SK-N-SH (cell line): ENCODE results near the gene SPRYD3. TPM values are rescaled to one million over a fixed set of nuclear protein-coding genes. Genes with fewer than 3 reads are reported as not detected.
A peak's percentile ranks its signal among the peaks of the same experiment; 100 is the strongest.

Experiments
- CTCF ChIA-PET: fragments of 300-600, 350-600 bp; formaldehyde crosslinking; extraction: SDS; loops from one replicate; lab custom pipeline; 2021; lab: Yijun Ruan, JAX
- POLR2A ChIA-PET: fragments of 350-600 bp; sonication (Branson Sonifier 250); formaldehyde crosslinking; extraction: SDS; loops from one replicate; lab custom pipeline; 2020; ENCODE audit warnings: antibody characterized with exemption, inconsistent platforms; lab: Yijun Ruan, JAX
- DNase-seq: peaks from one replicate; pipeline ENCODE4 v3.0.0; 2012
- H2AFZ ChIP-seq: fragments of 200-600 bp; sonication (generic); 2 replicates; pipeline ENCODE4 v1.8.1; 2016; ENCODE audit warnings: antibody characterized with exemption, mild to moderate bottlenecking, low read depth
- H3F3A ChIP-seq: fragments of 200-600 bp; sonication (generic); replicated peaks from 2 replicates; pipeline ENCODE3; 2016; ENCODE audit warnings: antibody characterized with exemption, mild to moderate bottlenecking; ENCODE audit not compliant: insufficient read depth
- H3K27ac ChIP-seq, 2 experiments: fragments of 200-500 bp in 1 of 2; fragments of 200-600 bp in 1 of 2; sonication (Bioruptor generic) in 1 of 2; sonication (generic), shearing (Covaris generic) in 1 of 2; 2 replicates each; pipeline versions ENCODE4 v1.5.1 to v1.6.1; 2014 to 2016; ENCODE audit warnings: low read depth in 2 of 2, inconsistent platforms in 1 of 2, low read length in 1 of 2, mild to moderate bottlenecking in 1 of 2, mixed read lengths in 1 of 2
- H3K27me3 ChIP-seq: fragments of 200-600 bp; sonication (generic), shearing (Covaris generic); 2 replicates; pipeline ENCODE4 v1.6.1; 2016; ENCODE audit warnings: mixed run types; ENCODE audit not compliant: insufficient read depth
- H3K36me3 ChIP-seq, 2 experiments: fragments of 200-500 bp in 1 of 2; fragments of 200-600 bp in 1 of 2; sonication (Bioruptor generic) in 1 of 2; sonication (generic) in 1 of 2; replicated peaks in 1 of 2; 2 replicates each; pipeline versions ENCODE3 to v1.5.1; 2014 to 2016; ENCODE audit warnings: low read length in 1 of 2, mild to moderate bottlenecking in 1 of 2; ENCODE audit not compliant: insufficient read depth in 2 of 2, control insufficient read depth in 1 of 2
- H3K4me1 ChIP-seq, 2 experiments: fragments of 200-500 bp in 1 of 2; fragments of 200-600 bp in 1 of 2; sonication (Bioruptor generic) in 1 of 2; sonication (generic), shearing (Covaris generic) in 1 of 2; 2 replicates each; pipeline versions ENCODE4 v1.5.1 to v1.6.1; 2014 to 2016; ENCODE audit warnings: low read depth in 1 of 2, low read length in 1 of 2, mixed run types in 1 of 2; ENCODE audit not compliant: insufficient read depth in 2 of 2, control insufficient read depth in 1 of 2
- H3K4me2 ChIP-seq: fragments of 200-600 bp; sonication (generic), shearing (Covaris generic); 2 replicates; pipeline ENCODE4 v1.6.1; 2017; ENCODE audit warnings: mixed run types
- H3K4me3 ChIP-seq, 2 experiments: fragments of 200-500 bp in 1 of 2; fragments of 200-600 bp in 1 of 2; sonication (Bioruptor generic) in 1 of 2; sonication (generic), shearing (Covaris generic) in 1 of 2; 2 replicates each; pipeline versions ENCODE4 v1.5.1 to v1.8.1; 2014 to 2016; ENCODE audit warnings: low read depth in 2 of 2, inconsistent platforms in 1 of 2, low read length in 1 of 2, mild to moderate bottlenecking in 1 of 2, mixed read lengths in 1 of 2, moderate library complexity in 1 of 2
- H3K79me2 ChIP-seq: fragments of 200-600 bp; sonication (generic); 2 replicates; pipeline ENCODE4 v1.8.1; 2017; ENCODE audit warnings: mild to moderate bottlenecking; ENCODE audit not compliant: insufficient read depth
- H3K9ac ChIP-seq: fragments of 200-600 bp; sonication (generic); 2 replicates; pipeline ENCODE4 v1.6.1; 2017; ENCODE audit warnings: mixed run types
- H3K9me2 ChIP-seq: fragments of 200-600 bp; sonication (generic); 2 replicates; pipeline ENCODE4 v1.6.1; 2017; ENCODE audit warnings: mixed run types
- H3K9me3 ChIP-seq: fragments of 200-600 bp; sonication (generic); 2 replicates; pipeline ENCODE4 v1.6.1; 2017; ENCODE audit warnings: mixed run types, mild to moderate bottlenecking, moderate library complexity
- H4K20me1 ChIP-seq: fragments of 200-600 bp; sonication (generic); 2 replicates; pipeline ENCODE4 v1.6.1; 2017; ENCODE audit warnings: mild to moderate bottlenecking, mixed run types; ENCODE audit not compliant: insufficient read depth
- ELF1 ChIP-seq: IDR thresholded peaks from 2 replicates; pipeline ENCODE4 v1.4.0; 2012
- FOXM1 ChIP-seq: IDR thresholded peaks from 2 replicates; pipeline ENCODE4 v1.4.0; 2012; ENCODE audit warnings: low read depth, mild to moderate bottlenecking
- GATA2 ChIP-seq: sonication (generic); formaldehyde crosslinking; IDR thresholded peaks from 2 replicates; pipeline ENCODE4 v1.5.0; 2020; ENCODE audit warnings: mild to moderate bottlenecking, missing genetic modification reagents
- NFIC ChIP-seq: IDR thresholded peaks from 2 replicates; pipeline ENCODE4 v1.4.0; 2012; ENCODE audit warnings: borderline replicate concordance
- POLR2AphosphoS5 ChIP-seq: IDR thresholded peaks from 2 replicates; pipeline ENCODE4 v1.6.1; 2012; ENCODE audit warnings: low read depth, low read length
- RAD21 ChIP-seq: IDR thresholded peaks from 2 replicates; pipeline ENCODE4 v1.6.1; 2012; ENCODE audit warnings: mild to moderate bottlenecking, low read length
- SIN3A ChIP-seq: IDR thresholded peaks from 2 replicates; pipeline ENCODE4 v1.6.1; 2012; ENCODE audit warnings: low read depth, mild to moderate bottlenecking, low read length, moderate library complexity, borderline replicate concordance
- TAF1 ChIP-seq: IDR thresholded peaks from 2 replicates; pipeline ENCODE4 v1.6.1; 2012; ENCODE audit warnings: low read depth, mild to moderate bottlenecking, low read length, moderate library complexity, borderline replicate concordance
- TCF12 ChIP-seq: IDR thresholded peaks from 2 replicates; pipeline ENCODE4 v1.4.0; 2012
- TEAD4 ChIP-seq: IDR thresholded peaks from 2 replicates; pipeline ENCODE4 v1.4.0; 2012; ENCODE audit warnings: mild to moderate bottlenecking, borderline replicate concordance; ENCODE audit not compliant: insufficient read depth
- WGBS: methylation state at CpG from one replicate; pipeline ENCODE4 v1.1.6; 2017; ENCODE audit warnings: low lambda C conversion rate; 5-methylcytosine and 5-hydroxymethylcytosine counted together
- polyA plus RNA-seq, 3 experiments: library from polyadenylated mRNA; depleted of rRNA; stranded (reverse); fragments of >200 nt; gene quantifications; 2 replicates each; pipeline ENCODE4 v1.2.3, GENCODE V29; 2012
- TF ChIP-seq, protein P1 (sequence below): IDR thresholded peaks from 2 replicates; pipeline ENCODE4 v1.4.0; 2012; ENCODE audit warnings: low read depth, borderline replicate concordance
- TF ChIP-seq, protein P2 (sequence below): fragments of 200-600 bp; sonication (generic); IDR thresholded peaks from 2 replicates; pipeline ENCODE4 v1.6.1; 2017; ENCODE audit warnings: antibody characterized with exemption, mild to moderate bottlenecking, moderate library complexity

SPRYD3 gene
- polyA plus RNA-seq, 1 of the 3 experiments (the other 2 are of a cell fraction), result 20.3 TPM

DNA sequence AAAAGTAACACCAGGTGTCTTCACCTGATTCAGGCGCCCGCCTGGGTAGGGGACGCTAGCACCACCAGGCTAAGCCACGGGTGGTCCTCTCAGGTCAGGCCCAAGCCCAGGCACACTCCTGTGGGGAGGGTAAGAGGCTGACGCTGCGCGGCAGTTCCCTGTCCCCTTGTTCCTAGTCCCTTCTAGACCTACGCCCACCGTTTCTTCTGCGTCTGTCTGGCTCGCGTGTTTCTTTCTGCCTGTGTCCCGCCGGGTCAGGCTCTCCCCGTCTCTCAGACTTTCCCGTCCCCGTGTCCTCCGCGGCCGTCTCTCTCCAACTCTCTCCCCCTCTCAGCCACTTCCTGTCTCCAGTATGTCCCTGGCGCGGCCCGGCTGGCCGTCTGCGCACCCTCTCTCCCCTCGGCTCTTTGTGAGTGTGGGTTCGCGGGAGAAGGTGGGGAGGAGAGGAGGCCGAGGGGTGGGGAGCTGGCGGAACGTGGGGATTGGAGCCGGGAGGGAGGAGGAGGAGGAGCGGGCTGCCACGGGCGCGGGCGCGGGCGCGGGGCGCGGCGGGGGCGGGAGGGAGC lies 32.5 kb downstream of the SPRYD3 start:
- CTCF ChIA-PET, result interaction anchor here (1.0 to 13.8 kb wide), 18 partner anchors 11 to 251 kb away, joined by 3 to 182 read pairs (median 5); partner anchors contain the start of genes EIF4B, IGFBP6 and SOAT2
- H3K9me3 ChIP-seq, result no peaks in the 10 kb centered on the region

DNA sequence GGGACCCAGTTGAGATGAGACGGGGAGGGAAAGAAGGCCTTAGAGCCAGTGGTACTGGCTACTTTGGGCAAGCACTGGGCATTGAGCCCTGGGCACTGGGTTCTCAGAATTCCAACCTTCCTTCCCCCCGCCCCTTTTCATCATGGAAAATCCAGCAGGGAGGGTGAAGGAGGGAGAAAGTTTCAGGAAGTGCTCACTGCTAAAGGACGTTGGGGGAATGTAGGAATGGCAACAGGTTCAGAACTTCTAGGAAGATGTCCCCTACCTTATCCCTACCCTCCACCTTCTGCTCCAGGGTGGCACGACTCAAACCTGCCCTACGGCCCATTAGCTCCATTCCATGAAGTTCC lies 33.5 kb downstream of the SPRYD3 start:
- no peak for DNase-seq
- Histone ChIP-seq H3K79me2 (peaks cover 26% of the 10 kb centered on the region), H3K27me3 (no peaks in the 10 kb centered on the region), H3K9me3 (no peaks in the 10 kb centered on the region), H3K36me3 (peaks cover 9% of the 10 kb centered on the region in 2 experiments), H3K4me3 (peak overlapping the region; percentile 73 to 79; a peak in 2 of 4 replicates), H3K4me1 (peaks cover 18 to 46% of the 10 kb centered on the region in 2 experiments), H3K27ac (peak overlapping the region; percentile 92 to 98; a peak in 3 of 4 replicates), H3K9me2 (no peaks in the 10 kb centered on the region), H3K4me2 (peak overlapping the region; percentile 92), H4K20me1 (no peaks in the 10 kb centered on the region), H3K9ac (no peak overlapping the region), H3F3A (peaks cover 44% of the 10 kb centered on the region), H2AFZ (no peak overlapping the region)
- 69% methylated on average over 5 of the region's 5 CpGs for WGBS
- TF ChIP-seq RAD21, result no peak
- TF ChIP-seq TCF12, result no peak
- no peak for TF ChIP-seq GATA2
- no peak for TF ChIP-seq FOXM1
- TF ChIP-seq, protein P1, sequence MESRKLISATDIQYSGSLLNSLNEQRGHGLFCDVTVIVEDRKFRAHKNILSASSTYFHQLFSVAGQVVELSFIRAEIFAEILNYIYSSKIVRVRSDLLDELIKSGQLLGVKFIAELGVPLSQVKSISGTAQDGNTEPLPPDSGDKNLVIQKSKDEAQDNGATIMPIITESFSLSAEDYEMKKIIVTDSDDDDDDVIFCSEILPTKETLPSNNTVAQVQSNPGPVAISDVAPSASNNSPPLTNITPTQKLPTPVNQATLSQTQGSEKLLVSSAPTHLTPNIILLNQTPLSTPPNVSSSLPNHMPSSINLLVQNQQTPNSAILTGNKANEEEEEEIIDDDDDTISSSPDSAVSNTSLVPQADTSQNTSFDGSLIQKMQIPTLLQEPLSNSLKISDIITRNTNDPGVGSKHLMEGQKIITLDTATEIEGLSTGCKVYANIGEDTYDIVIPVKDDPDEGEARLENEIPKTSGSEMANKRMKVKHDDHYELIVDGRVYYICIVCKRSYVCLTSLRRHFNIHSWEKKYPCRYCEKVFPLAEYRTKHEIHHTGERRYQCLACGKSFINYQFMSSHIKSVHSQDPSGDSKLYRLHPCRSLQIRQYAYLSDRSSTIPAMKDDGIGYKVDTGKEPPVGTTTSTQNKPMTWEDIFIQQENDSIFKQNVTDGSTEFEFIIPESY, result no peak
- no peak for TF ChIP-seq SIN3A
- TF ChIP-seq NFIC, result no peak
- ChIA-PET POLR2A (no interaction called here), CTCF (interaction anchor here (0.6 to 13.8 kb wide), 11 partner anchors 8 to 165 kb away, joined by 3 to 182 read pairs (median 4); partner anchors contain the start of genes IGFBP6 and SOAT2)

More for the DNA sequence above, 32.5 kb downstream of the SPRYD3 start:
- peak overlapping the region; percentile 91 for H3K9ac ChIP-seq
- no peak for DNase-seq
- H2AFZ ChIP-seq, result peak overlapping the region; percentile 69; the same call in 1 of the 2 replicates
- peaks cover 28 to 56% of the 10 kb centered on the region in 2 experiments for H3K4me1 ChIP-seq
- no peaks in the 10 kb centered on the region for H3K9me2 ChIP-seq
- POLR2A ChIA-PET, result interaction anchor here (1.1 to 1.6 kb wide), 2 partner anchors 13 to 39 kb away, joined by 4 to 8 read pairs; no protein-coding TSS in a partner anchor
- WGBS, result 4% methylated on average over 28 of the region's 44 CpGs
- peaks cover 36% of the 10 kb centered on the region for H3K79me2 ChIP-seq
- peak overlapping the region; percentile 73 to 79 for H3K4me3 ChIP-seq
- no peaks in the 10 kb centered on the region for H3K27me3 ChIP-seq
- H4K20me1 ChIP-seq, result no peaks in the 10 kb centered on the region
- peak overlapping the region; percentile 92 to 98 for H3K27ac ChIP-seq
- TF ChIP-seq, protein P2, sequence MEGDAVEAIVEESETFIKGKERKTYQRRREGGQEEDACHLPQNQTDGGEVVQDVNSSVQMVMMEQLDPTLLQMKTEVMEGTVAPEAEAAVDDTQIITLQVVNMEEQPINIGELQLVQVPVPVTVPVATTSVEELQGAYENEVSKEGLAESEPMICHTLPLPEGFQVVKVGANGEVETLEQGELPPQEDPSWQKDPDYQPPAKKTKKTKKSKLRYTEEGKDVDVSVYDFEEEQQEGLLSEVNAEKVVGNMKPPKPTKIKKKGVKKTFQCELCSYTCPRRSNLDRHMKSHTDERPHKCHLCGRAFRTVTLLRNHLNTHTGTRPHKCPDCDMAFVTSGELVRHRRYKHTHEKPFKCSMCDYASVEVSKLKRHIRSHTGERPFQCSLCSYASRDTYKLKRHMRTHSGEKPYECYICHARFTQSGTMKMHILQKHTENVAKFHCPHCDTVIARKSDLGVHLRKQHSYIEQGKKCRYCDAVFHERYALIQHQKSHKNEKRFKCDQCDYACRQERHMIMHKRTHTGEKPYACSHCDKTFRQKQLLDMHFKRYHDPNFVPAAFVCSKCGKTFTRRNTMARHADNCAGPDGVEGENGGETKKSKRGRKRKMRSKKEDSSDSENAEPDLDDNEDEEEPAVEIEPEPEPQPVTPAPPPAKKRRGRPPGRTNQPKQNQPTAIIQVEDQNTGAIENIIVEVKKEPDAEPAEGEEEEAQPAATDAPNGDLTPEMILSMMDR, result no peak
- peak; percentile 80 for TF ChIP-seq SIN3A
- peak; percentile 57; the same call in 1 of the 2 replicates for TF ChIP-seq ELF1
- no peak for TF ChIP-seq TEAD4
- no peak for TF ChIP-seq GATA2
- peak; percentile 84 for TF ChIP-seq TAF1
- peak; percentile 91 for TF ChIP-seq POLR2AphosphoS5
- H3K4me2 ChIP-seq, result peak overlapping the region; percentile 92
- peaks cover 44% of the 10 kb centered on the region for H3F3A ChIP-seq
- H3K36me3 ChIP-seq, result peaks cover 5 to 9% of the 10 kb centered on the region in 2 experiments
